GM12872 (cell line): ENCODE data around the gene DLST.

Experiments used
- TF ChIP-seq, protein P1 (sequence below): IDR thresholded peaks from 3 replicates; pipeline ENCODE4 v1.5.1; 2011; ENCODE audit warnings: low read depth, mild to moderate bottlenecking, low read length, moderate library complexity; ENCODE audit not compliant: insufficient read depth

DLST gene

DNA sequence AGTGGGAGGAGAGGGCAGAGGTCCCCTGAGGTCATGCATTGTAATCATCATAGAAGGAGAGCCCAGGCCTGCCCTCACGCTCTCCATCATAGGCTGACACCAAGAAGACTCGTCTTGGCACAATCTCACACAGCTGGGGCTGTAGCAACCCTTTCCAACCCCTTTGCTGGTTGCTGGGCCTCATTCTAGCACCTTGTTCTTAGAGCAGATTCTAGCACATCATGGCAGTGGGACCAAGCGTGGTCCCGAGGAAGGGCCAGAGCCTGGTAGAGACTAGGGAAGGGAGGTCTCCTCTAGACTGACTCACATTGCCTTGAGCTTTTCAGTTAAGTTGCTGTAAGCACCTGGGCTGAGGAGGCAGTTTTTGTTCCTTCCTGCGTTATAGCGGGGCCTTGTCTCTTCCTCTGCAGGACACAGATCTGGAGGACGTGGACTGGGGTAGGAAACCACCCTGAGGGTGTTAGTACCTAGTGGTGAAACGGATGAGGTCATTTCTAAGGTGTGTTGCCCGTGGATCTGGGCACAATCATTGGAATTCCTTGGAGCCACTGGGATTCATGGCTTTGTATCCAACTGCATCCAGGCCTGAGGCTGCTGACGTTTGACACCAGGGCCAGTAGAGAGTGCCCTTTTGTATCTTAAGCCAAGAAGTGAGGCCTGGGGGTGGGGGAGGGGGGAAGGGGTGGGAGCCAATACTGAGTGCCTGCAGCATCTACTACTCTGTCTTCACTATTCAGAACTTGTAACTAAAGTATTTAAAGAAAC, 21.4 kb downstream of the DLST start:
- TF ChIP-seq, protein P1, sequence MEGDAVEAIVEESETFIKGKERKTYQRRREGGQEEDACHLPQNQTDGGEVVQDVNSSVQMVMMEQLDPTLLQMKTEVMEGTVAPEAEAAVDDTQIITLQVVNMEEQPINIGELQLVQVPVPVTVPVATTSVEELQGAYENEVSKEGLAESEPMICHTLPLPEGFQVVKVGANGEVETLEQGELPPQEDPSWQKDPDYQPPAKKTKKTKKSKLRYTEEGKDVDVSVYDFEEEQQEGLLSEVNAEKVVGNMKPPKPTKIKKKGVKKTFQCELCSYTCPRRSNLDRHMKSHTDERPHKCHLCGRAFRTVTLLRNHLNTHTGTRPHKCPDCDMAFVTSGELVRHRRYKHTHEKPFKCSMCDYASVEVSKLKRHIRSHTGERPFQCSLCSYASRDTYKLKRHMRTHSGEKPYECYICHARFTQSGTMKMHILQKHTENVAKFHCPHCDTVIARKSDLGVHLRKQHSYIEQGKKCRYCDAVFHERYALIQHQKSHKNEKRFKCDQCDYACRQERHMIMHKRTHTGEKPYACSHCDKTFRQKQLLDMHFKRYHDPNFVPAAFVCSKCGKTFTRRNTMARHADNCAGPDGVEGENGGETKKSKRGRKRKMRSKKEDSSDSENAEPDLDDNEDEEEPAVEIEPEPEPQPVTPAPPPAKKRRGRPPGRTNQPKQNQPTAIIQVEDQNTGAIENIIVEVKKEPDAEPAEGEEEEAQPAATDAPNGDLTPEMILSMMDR, result no peak

DNA sequence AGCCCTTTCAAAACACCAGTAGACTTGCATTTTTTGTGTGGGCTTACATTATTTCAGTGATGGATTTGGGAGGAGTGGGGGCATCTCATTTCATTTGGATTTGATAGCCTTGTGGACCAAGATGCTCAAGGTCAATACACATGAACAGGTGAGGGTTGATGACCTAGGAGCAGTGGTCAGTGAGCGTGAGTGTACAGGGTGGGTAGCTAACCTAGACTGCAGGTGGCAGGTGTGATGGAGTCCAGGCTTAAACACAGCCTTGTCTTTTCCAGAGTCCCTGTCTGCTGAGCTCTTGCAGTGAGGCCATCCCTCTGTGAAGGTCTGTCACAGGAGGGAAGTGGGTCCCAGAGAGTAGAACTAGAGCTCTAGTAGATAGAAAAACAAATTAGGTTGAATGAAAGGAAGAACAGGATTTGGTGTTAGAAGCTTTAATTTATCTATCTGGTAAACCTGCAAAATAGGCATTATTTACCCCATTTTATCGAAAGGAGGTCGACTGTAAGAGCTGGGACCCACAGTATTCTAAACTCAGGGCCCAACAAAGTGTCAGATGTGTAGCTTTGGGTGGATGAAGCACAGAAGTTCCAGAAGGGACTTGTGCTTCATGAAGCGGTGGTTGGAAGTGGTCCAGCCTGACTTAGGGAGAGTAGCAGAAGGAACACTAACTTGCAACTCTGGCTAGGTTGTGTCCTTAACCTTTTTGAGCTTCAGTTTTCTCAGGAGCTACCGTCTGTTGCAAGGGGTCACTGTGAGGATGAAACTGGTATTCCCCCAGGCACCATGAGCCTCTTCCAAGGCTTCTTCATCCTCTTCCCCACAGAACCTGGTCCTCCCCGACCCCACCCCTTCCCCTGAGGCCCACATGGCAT, 23.2 kb downstream of the DLST start:
- TF ChIP-seq, protein P1, result no peak

DNA sequence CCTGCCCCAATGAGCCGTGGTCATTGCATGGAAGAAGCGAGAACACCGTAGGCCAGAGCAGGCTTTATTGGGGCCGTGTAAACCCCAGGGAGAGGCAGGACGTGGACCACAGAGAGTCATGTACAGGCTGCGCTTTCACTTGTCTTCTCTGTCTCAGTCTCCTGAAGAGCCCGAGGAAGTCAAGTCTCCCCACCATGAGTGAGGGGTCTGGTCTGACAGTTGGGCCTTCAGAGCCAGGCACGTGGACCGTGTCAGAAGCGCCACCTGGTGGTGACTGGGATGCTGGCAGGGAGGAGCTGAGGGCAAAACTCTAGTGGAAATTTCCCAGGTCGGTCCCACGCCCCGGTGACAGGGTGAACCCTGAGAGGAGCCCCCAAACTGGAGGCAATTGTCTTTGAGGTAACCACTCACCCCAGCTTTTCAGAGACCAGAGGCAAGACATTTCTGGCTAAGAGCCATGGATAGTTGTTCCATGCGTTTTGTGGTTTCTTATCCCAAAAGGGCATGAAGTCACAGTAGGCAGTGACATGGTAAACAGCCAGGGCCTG, 24.0 kb downstream of the DLST start:
- TF ChIP-seq, protein P1, result peak; percentile 97

DNA sequence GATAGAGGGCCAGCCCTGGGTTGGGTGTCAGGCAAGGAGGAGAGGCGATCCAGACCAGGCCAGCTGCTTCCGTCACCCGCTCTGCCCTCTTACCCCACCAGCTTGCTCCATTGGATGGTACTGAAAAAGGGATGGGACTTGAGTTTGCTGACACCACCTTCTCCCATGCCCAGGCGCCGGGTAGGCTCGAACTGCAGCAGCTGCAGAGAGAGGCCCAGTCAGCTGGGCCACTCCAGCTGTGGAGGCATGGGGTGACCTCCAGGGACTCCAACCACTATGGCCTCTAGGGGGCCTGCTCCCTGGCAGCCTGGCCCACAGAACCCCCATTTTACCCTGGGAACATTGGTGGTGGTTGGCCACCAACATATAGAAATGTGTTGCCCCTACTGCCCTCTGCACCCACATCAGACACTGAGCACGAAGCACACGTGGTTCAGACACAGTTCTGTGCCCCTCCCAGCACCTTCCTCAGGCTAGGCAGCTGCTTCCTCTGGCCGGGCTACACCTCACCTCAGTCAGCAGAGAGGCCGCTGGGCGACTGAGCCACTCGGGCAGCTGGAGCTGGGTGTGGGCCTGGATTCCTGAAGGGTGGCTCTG, 25.3 kb downstream of the DLST start:
- TF ChIP-seq, protein P1, result peak; percentile 60; the same call in 2 of the 3 replicates

DNA sequence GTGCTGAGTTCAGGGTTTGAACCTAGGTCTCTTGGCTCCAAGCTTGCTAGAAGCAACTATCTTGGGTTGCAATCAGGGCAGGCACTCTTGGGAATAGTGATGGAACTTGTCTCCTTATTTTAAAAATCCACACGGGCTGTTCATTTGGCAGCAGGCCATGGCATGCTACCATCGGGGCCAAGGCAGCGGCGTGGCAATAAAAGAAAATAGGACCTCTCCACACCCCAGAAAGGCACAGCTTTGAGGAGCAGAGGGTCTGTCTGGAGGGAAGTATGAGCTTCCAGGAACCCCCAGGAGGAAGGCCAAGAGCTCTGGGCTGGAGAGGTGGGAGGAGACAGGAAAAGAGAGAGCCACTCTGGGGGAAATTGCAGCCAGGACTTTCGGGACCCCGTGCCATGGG, 26.0 kb downstream of the DLST start:
- TF ChIP-seq, protein P1, result no peak

DNA sequence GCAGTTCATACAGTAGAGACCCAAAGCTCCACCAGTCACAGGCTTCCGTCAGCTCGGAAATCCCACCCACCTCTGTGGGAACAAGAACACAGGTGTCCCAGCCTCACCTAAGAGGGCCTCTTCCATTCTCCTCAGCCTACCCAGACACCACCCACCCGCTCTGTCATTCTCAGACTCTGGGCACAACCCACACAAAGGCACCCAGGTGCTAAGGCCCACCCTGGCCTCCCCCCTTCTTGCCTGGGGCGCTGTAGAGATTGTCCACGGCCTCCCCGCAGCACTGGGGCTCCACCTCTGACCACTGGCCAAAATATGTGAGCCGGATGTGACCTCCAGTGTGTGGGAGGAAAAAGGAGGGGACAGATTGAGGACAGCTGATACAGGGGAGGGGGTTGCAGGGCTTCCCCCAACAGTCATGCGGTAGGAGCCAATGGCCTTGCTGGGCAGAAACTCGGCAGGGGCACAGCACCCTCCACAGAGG, 27.2 kb downstream of the DLST start:
- TF ChIP-seq, protein P1, result no peak

DNA sequence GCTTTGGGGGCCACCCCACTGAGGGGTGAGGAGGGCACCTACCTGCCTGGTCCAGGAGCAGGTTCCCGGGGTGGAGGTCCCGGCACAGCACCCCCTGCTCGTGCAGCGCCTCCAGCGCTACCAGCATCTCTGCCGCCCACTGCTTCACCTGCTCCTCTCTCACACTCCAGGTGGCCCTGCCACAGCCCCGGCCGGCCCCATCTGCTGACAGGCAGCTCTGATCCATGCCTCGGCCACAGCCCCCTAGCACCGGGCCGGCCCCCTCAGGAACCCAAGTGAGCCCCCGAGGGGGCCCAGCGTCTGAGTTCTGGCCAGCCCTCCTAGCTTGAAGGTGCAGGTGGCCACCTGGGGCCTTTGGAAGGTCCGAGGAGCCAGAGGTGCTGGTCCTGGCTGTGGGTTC, 27.8 kb downstream of the DLST start:
- TF ChIP-seq, protein P1, result no peak
